HG02943 (cell line): ENCODE data around the gene USP51.
A peak's percentile ranks its signal among the peaks of the same experiment; 100 is the strongest.
"Not testable (repeated sequence)": the region's sequence is repeated elsewhere in the genome, so short reads cannot be mapped to it uniquely, and the experiment has no call there.

Source experiments
- ATAC-seq: cut with Tn5 transposase; IDR thresholded peaks from one replicate; pipeline ENCODE4 v1.9.1; 2021; ENCODE audit warnings: mild to moderate bottlenecking, low read depth, moderate library complexity; ENCODE audit not compliant: unreplicated experiment

The USP51 gene

GRCh38 chrX:55465791-55466190 lies 23.9 kb downstream of the USP51 start:
- not testable (repeated sequence) for ATAC-seq

- ATAC-seq = not testable (repeated sequence)
Observed at GRCh38 chrX:55465108-55465507, 24.5 kb downstream of the USP51 start.

DNA sequence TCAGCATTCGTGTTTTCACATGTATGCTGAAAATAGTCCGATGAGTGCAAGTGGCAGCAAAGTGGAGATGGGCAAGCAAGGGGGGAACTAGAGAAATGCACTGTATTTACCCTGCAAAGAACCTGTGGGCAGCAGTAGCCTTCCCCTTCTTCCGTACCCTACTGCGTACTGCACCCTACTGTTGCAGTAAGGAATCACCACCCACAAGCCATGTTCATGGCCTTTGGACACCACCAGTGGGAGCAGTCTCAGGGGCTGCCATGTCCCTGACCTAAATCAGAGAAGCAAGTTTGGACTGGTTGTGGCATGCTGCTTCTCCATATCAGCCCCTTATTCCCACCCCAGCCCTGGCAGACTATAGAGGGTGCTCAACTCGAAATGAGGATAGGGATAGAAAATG lies 25.6 kb downstream of the USP51 start:
- not testable (repeated sequence) for ATAC-seq

- not testable (repeated sequence) for ATAC-seq
Observed at GRCh38 chrX:55459926-55460325, 29.7 kb downstream of the USP51 start.

- ATAC-seq = not testable (repeated sequence)
Observed at GRCh38 chrX:55459426-55459825, 30.2 kb downstream of the USP51 start.

DNA sequence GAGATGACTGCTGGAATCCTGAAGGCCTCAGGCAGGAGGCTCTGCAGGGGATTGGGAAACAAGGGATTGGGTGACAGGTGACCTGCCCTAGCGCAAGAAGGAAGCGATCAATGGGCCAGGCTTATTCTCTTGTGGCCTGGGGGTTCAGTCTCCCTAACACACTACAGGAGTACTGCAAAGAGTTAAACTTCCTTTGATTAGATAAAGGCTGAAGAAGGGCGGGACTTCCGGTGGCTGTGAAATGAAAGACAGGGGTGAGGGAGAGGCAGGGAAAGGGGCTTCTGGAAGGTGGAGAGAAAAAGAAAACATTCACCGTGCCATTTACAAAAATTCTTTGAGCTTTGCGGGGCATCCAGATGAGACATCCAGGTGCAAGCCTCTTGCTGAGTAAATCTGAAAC lies 33.9 kb downstream of the USP51 start:
- ATAC-seq = not testable (repeated sequence)

- ATAC-seq = no peak
Observed at GRCh38 chrX:55452833-55453124, 36.9 kb downstream of the USP51 start.

- ATAC-seq = peak; percentile 97
Observed at GRCh38 chrX:55451990-55452832, 37.4 kb downstream of the USP51 start, which contains the start of gene MAGEH1. Gene MAGEH1, plus strand, starts transcription at chrX:55452127. Its CDS starts 248 bp downstream, at chrX:55452375.

DNA sequence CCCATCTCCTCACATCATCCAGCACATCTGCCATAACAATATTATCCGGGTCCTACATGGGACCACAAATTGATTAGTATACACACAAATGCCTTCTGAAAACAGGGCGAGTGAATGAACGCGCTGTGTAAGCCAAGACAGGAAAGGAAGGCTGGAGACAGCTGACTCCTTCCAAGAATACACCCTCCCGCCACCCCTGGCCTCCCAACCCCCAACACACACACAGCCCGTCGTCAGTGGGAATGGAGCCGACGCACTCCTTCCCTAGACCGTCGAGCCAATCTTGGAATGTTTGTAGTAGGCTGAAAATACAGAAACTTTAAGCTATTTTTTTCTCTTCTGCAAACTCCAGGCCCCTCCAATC lies 38.0 kb downstream of the USP51 start:
- ATAC-seq = no peak

GRCh38 chrX:55451141-55451540 lies 38.5 kb downstream of the USP51 start:
- ATAC-seq = no peak

DNA sequence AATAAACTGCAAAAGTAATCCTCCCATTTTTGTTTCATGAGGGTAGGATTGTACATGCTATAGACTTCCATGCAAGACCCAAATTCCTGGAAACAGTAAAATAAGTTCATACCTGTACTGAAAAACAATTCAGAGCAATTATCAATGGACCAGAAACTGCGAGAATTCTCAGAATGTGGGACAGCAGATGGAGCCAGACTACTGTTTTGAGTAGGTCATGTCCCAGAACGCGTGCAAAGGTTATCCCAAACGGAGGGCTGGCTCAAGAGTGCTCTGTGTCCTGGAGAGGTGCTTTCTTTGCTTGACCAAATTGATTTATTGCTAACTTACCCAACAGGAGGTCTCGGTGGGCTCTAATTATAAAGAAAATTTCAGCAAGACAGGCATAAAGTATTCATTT lies 39.4 kb downstream of the USP51 start:
- no peak for ATAC-seq

DNA sequence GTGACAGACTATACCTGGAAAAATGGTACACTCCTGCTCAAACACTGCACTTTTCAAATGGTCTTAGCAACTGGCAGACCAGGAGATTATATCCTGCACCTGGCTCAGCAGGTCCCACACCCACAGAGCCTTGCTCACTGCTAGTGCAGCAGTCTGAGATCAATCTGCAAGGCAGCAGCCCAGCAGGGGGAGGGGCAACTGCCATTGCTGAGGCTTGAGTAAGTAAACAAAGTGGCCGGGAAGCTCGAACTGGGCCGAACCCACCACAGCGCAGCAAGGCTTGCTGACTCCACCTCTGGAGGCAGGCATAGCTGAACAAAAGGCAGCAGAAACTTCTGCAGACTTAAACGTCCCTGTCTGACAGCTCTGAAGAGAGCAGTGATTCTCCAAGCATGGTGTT lies 46.2 kb downstream of the USP51 start:
- ATAC-seq = not testable (repeated sequence)
